Measurements from ENCODE around the gene NEURL3. TPM values are rescaled to one million over a fixed set of nuclear protein-coding genes. Genes with fewer than 3 reads are reported as not detected.

Gene NEURL3
- total and polyA plus RNA-seq, 2 donors (not counting 3 experiments of a cell fraction or from before 2014, with no cell fraction given): not detected

GRCh38 chr2:96536445-96537065, 31.4 kb upstream of the NEURL3 start, which contains the start of gene ARID5A:
TSS of gene ARID5A (plus strand) at chr2:96536752. CDS start at chr2:96536827, 75 bp downstream.
- dilution Hi-C loops (cut with MboI; ENCODE audit: extremely low pct_ligation_motif_present, low sequenced_read_pairs): no loop called here
- DNase-seq (ENCODE audit: low read depth, low spot score) (peak; percentile 88), FAIRE-seq (peak; percentile 67)
- ChIA-PET CTCF (interaction anchor here (3.3 to 8.7 kb wide), 2 partner anchors 9 to 16 kb away, joined by 32 to 130 read pairs; no protein-coding TSS in a partner anchor), POLR2A (interaction anchor here (0.9 kb wide), 1 partner anchor 8 kb away, joined by 7 read pairs; no protein-coding TSS in a partner anchor)
- Histone ChIP-seq H3K36me3 (ENCODE audit: control insufficient read depth in 2 of 2, extremely low read depth in 1 of 2, insufficient read depth in 2 of 2, low read length in 2 of 2) (no peaks in the 10 kb centered on the region), H3K27me3 (ENCODE audit: control insufficient read depth in 2 of 2, insufficient read depth in 2 of 2, low read length in 2 of 2) (no peaks in the 10 kb centered on the region), H3K9ac (replicated peaks; ENCODE audit: extremely low read depth, insufficient read depth, low read length) (peak within 1 kb of the TSS; percentile 97), H3K4me2 (ENCODE audit: insufficient read depth, low read length) (peak within 1 kb of the TSS; percentile 90), H3K27ac (ENCODE audit: insufficient read depth, low read depth, low read length) (peak within 1 kb of the TSS; percentile 67), H3K9me3 (replicated peaks; ENCODE audit: control insufficient read depth, insufficient read depth, low read length) (no peaks in the 10 kb centered on the region), H4K20me1 (replicated peaks; ENCODE audit: control insufficient read depth, extremely low read depth, insufficient read depth, low read length) (peaks cover 2% of the 10 kb centered on the region), H3K4me3 (replicated peaks in 1 of 3; ENCODE audit: insufficient read depth in 1 of 3, low read depth in 1 of 3, low read length in 3 of 3) (peak within 1 kb of the TSS; percentile 38 to 77 (median 56)), H3K9me1 (replicated peaks; ENCODE audit: control insufficient read depth, extremely low read depth, insufficient read depth, low read length) (no peaks in the 10 kb centered on the region), H2AFZ (ENCODE audit: low read depth, low read length) (no peak within 1 kb of the TSS), H3K4me1 (ENCODE audit: control insufficient read depth, extremely low read depth, insufficient read depth, low read length) (peaks cover 30% of the 10 kb centered on the region), H3K79me2 (ENCODE audit: control insufficient read depth, insufficient read depth, low read length) (peaks cover 35% of the 10 kb centered on the region)
- intact Hi-C loops (cut with micrococcal nuclease): loop anchor here (2.0 to 5.0 kb wide), 3 partner anchors 102 to 280 kb away; partner anchors contain the start of genes CNNM3, CNNM4 and KANSL3
- BruUV-seq (replicated peaks): no TSS peak
- TF ChIP-seq POLR2AphosphoS5 (IDR thresholded peaks at IDR 0.05; ENCODE audit: insufficient read depth, low read depth, low read length) (peak; percentile 88), FOS (IDR thresholded peaks at IDR 0.05; ENCODE audit: borderline replicate concordance, insufficient read depth, low read length) (peak; percentile 7), EZH2 (IDR thresholded peaks at IDR 0.05; ENCODE audit: borderline replicate concordance, low read depth, low read length, severe bottlenecking) (no peak), MAX (IDR thresholded peaks at IDR 0.05; ENCODE audit: insufficient read depth, insufficient read length) (no peak), GATA2 (IDR thresholded peaks at IDR 0.05; ENCODE audit: insufficient read depth, insufficient read length, low read depth, low read length) (no peak), JUN (IDR thresholded peaks at IDR 0.05; ENCODE audit: borderline replicate concordance, insufficient read depth, insufficient read length, low read depth) (no peak), POLR2A (IDR thresholded peaks at IDR 0.05; ENCODE audit: low read depth, low read length) (peak; percentile 85), MYC (IDR thresholded peaks at IDR 0.05; ENCODE audit: low read depth, low read length) (no peak)
- TF ChIP-seq, protein P1, sequence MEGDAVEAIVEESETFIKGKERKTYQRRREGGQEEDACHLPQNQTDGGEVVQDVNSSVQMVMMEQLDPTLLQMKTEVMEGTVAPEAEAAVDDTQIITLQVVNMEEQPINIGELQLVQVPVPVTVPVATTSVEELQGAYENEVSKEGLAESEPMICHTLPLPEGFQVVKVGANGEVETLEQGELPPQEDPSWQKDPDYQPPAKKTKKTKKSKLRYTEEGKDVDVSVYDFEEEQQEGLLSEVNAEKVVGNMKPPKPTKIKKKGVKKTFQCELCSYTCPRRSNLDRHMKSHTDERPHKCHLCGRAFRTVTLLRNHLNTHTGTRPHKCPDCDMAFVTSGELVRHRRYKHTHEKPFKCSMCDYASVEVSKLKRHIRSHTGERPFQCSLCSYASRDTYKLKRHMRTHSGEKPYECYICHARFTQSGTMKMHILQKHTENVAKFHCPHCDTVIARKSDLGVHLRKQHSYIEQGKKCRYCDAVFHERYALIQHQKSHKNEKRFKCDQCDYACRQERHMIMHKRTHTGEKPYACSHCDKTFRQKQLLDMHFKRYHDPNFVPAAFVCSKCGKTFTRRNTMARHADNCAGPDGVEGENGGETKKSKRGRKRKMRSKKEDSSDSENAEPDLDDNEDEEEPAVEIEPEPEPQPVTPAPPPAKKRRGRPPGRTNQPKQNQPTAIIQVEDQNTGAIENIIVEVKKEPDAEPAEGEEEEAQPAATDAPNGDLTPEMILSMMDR (IDR thresholded peaks at IDR 0.05; ENCODE audit: extremely low read depth in 1 of 2, insufficient read depth in 1 of 2, low read depth in 1 of 2, low read length in 2 of 2): peak in 1 of 2 donors; percentile 31

Measured in endothelial cell of umbilical vein (primary cell).